A549 (cell line): Measurements from ENCODE around the gene LHX5. TPM values are rescaled to one million over a fixed set of nuclear protein-coding genes. Genes with fewer than 3 reads are reported as not detected.

Experiments used
- ATAC-seq, 2 experiments: fragments of 200-7000 bp in 1 of 2; fragments of >200 bp in 1 of 2; cut with Nextera tagmentation in 1 of 2; cut with Tn5 transposase in 1 of 2; 3 replicates each; pipeline versions ENCODE4 v1.8.0 to v1.9.1; 2018 to 2020; ENCODE audit warnings: mild to moderate bottlenecking in 1 of 2, moderate library complexity in 1 of 2
- CTCF ChIA-PET: fragments of 300-600 bp; sonication (Branson Sonifier 250); formaldehyde crosslinking; extraction: SDS; loops from one replicate; lab custom pipeline; 2021; ENCODE audit warnings: antibody characterized with exemption, inconsistent platforms; lab: Yijun Ruan, JAX
- POLR2A ChIA-PET: fragments of 350-600 bp; formaldehyde crosslinking; extraction: SDS; loops from one replicate; lab custom pipeline; 2021; ENCODE audit warnings: antibody characterized with exemption, inconsistent platforms; lab: Yijun Ruan, JAX
- DNase-seq, 2 experiments: peaks; one replicate each; pipeline versions ENCODE4 v3.0.0 to v3.0.0-alpha.2; 2011 to 2016; ENCODE audit warnings: low read depth in 1 of 2, low spot score in 1 of 2
- FAIRE-seq: peaks from 2 replicates; lab custom pipeline; 2011; peaks lifted over from hg19 to GRCh38; lab: Jason Lieb, UNC
- H3K27ac ChIP-seq, 2 experiments: fragments of >200 bp; sonication (Bioruptor Twin); formaldehyde crosslinking; 3 replicates each; pipeline ENCODE4 v1.5.1; 2016 to 2017
- H3K4me1 ChIP-seq: fragments of >200 bp; sonication (Bioruptor Twin); formaldehyde crosslinking; 3 replicates; pipeline ENCODE4 v1.6.1; 2016
- H3K4me2 ChIP-seq: fragments of >200 bp; sonication (Bioruptor Twin); formaldehyde crosslinking; 3 replicates; pipeline ENCODE4 v1.6.1; 2016
- H3K4me3 ChIP-seq: fragments of >200 bp; sonication (Bioruptor Twin); formaldehyde crosslinking; 3 replicates; pipeline ENCODE4 v1.5.1; 2016
- H3K9me3 ChIP-seq: fragments of >200 bp; sonication (Bioruptor Twin); formaldehyde crosslinking; 3 replicates; pipeline ENCODE4 v1.6.1; 2016
- BHLHE40 ChIP-seq: IDR thresholded peaks from 2 replicates; pipeline ENCODE4 v1.6.1; 2012; ENCODE audit warnings: low read depth, low read length, inconsistent platforms
- EHF ChIP-seq: fragments of 250-450 bp; sonication (Bioruptor Pico); IDR thresholded peaks from 2 replicates; pipeline ENCODE4 v1.5.0; 2020; ENCODE audit warnings: mild to moderate bottlenecking
- EP300 ChIP-seq, 2 experiments: fragments of >200 bp; sonication (Bioruptor Twin); formaldehyde crosslinking; IDR thresholded peaks; 2 replicates in 1 of 2; 3 replicates in 1 of 2; pipeline ENCODE4 v1.6.1; 2016 to 2017
- ESRRA ChIP-seq: fragments of 150-350 bp; IDR thresholded peaks from 2 replicates; pipeline ENCODE4 v1.6.1; 2014; ENCODE audit warnings: mild to moderate bottlenecking, low read length, borderline replicate concordance
- FOSL2 ChIP-seq, 2 experiments: fragments of 450-650 bp in 1 of 2; fragments of >200 bp in 1 of 2; sonication (Bioruptor Twin) in 1 of 2; formaldehyde crosslinking; IDR thresholded peaks; 2 replicates each; pipeline versions ENCODE4 v1.5.0 to v1.6.1; 2016 to 2020; ENCODE audit warnings: mild to moderate bottlenecking in 1 of 2, moderate library complexity in 1 of 2
- GATA3 ChIP-seq: IDR thresholded peaks from 2 replicates; pipeline ENCODE4 v1.6.1; 2012; ENCODE audit warnings: borderline replicate concordance
- JUNB ChIP-seq: fragments of >200 bp; sonication (Bioruptor Twin); formaldehyde crosslinking; IDR thresholded peaks from 2 replicates; pipeline ENCODE4 v1.6.1; 2016
- MAZ ChIP-seq: fragments of 150-350 bp; IDR thresholded peaks from 2 replicates; pipeline ENCODE4 v1.6.1; 2014; ENCODE audit warnings: antibody characterized with exemption, low read depth, low read length, borderline replicate concordance
- NPAS2 ChIP-seq: fragments of 250-450 bp; sonication (Bioruptor Pico); IDR thresholded peaks from 2 replicates; pipeline ENCODE4 v1.8.0; 2022; ENCODE audit warnings: mild to moderate bottlenecking, moderate library complexity, borderline replicate concordance
- NR3C1 ChIP-seq: fragments of >200 bp; sonication (Bioruptor Twin); formaldehyde crosslinking; IDR thresholded peaks from 3 replicates; pipeline ENCODE4 v1.6.1; 2017
- POLR2A ChIP-seq: IDR thresholded peaks from 2 replicates; pipeline ENCODE4 v1.6.1; 2012; ENCODE audit warnings: mild to moderate bottlenecking, low read length
- POLR2AphosphoS2 ChIP-seq: conservative IDR thresholded peaks from 2 replicates; pipeline ENCODE4 v1.6.1; 2012; ENCODE audit warnings: low read length, improper control_type of control experiment, inconsistent platforms
- SMC3 ChIP-seq: fragments of >200 bp; sonication (Bioruptor Twin); formaldehyde crosslinking; IDR thresholded peaks from 3 replicates; pipeline ENCODE4 v1.6.1; 2018; ENCODE audit warnings: inconsistent platforms
- TFCP2L1 ChIP-seq: fragments of 250-450 bp; sonication (Bioruptor Pico); IDR thresholded peaks from 2 replicates; pipeline ENCODE4 v1.5.0; 2021; ENCODE audit warnings: mild to moderate bottlenecking
- ZC3H11A ChIP-seq: fragments of 450-650 bp; IDR thresholded peaks from 2 replicates; pipeline ENCODE4 v1.6.1; 2014; ENCODE audit warnings: antibody characterized with exemption, mild to moderate bottlenecking
- ZFP36 ChIP-seq: fragments of 450-650 bp; IDR thresholded peaks from 2 replicates; pipeline ENCODE4 v1.6.1; 2014; ENCODE audit warnings: borderline replicate concordance; ENCODE audit not compliant: partially characterized antibody
- ZSCAN20 ChIP-seq: fragments of 250-450 bp; sonication (Bioruptor Pico); IDR thresholded peaks from 2 replicates; pipeline ENCODE4 v1.8.0; 2022; ENCODE audit warnings: mild to moderate bottlenecking, moderate library complexity
- WGBS: methylation state at CpG from one replicate; pipeline ENCODE4 v1.1.6; 2017; ENCODE audit errors: missing lambda C conversion rate; 5-methylcytosine and 5-hydroxymethylcytosine counted together
- polyA plus RNA-seq, 4 experiments: library from polyadenylated mRNA; depleted of rRNA in 3 of 4; stranded (reverse); fragments of >200 nt; fragmentation: RNase III in 1 of 4; extraction: RNeasy Plus Mini Kit Qiagen cat#74134 plus additional on column Dnase treatment in 1 of 4; gene quantifications; 2 replicates in 3 of 4; 3 replicates in 1 of 4; pipeline ENCODE4 v1.2.3, GENCODE V29; 2011 to 2017
- TF ChIP-seq, protein P1 (sequence below): IDR thresholded peaks from 2 replicates; pipeline ENCODE4 v1.6.1; 2012

LHX5 gene
- polyA plus RNA-seq, 2 of the 4 experiments (the other 2 are of a cell fraction), result not detected

DNA sequence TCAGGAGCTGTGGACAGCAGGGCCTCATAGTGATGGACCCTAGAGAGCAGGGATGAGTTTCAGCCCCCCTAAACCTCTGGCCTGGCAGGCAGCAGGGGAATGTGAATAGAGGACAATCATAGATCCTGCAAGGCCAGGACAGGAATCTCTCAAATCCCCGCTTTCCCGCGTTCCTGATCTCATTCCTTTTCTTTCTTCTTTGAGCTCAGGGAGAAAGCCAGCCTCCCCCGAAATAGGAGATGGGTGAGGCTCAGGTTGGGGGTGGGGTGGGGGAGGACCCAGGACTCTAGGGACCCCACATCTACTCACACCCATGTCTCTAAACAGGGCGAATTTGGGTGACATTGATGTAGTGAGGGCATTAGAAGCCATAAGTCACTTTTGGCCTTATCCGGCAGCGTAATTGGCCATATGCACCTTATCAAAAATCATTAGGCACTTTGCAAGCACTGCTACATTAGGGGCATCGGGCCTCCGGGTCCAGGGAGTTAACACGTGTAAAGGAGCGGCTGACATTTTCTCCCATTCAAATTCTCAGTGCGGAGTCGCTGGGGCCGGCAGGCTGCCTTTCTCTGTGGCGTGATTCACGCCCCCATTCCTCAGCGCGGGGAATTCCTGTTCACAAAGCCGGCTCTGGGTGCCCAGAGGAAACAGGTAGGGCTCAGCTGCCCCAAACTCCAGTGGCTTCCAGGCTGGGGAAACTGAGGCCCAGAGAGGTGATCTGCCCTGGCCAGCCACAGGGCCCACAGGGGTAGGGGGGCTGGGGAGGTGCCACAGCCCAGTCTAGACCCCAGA is 1.5 kb downstream of the LHX5 start:
- Histone ChIP-seq H3K4me3 (no peak overlapping the region), H3K4me2 (no peak overlapping the region), H3K9me3 (no peaks in the 10 kb centered on the region), H3K4me1 (peaks cover 11% of the 10 kb centered on the region), H3K27ac (no peak overlapping the region)
- no peak for DNase-seq
- TF ChIP-seq MAZ, result no peak
- no peak for TF ChIP-seq ESRRA
- no peak for TF ChIP-seq POLR2A
- no peak for TF ChIP-seq SMC3
- TF ChIP-seq TFCP2L1, result no peak
- no peak for TF ChIP-seq FOSL2 (IDR thresholded peaks at IDR 0.05)
- TF ChIP-seq FOSL2 (CRISPR knock-in tag; IDR thresholded peaks at IDR 0.05), result no peak
- TF ChIP-seq ZC3H11A, result no peak
- no peak for TF ChIP-seq BHLHE40
- POLR2A ChIA-PET, result no interaction called here
- no peak for ATAC-seq
- no peak for FAIRE-seq
- CTCF ChIA-PET, result interaction anchor here (0.6 to 2.4 kb wide), 5 partner anchors 8 to 442 kb away, joined by 3 to 8 read pairs (median 4); no protein-coding TSS in a partner anchor
- WGBS, result 8% methylated on average over 19 of the region's 19 CpGs

DNA sequence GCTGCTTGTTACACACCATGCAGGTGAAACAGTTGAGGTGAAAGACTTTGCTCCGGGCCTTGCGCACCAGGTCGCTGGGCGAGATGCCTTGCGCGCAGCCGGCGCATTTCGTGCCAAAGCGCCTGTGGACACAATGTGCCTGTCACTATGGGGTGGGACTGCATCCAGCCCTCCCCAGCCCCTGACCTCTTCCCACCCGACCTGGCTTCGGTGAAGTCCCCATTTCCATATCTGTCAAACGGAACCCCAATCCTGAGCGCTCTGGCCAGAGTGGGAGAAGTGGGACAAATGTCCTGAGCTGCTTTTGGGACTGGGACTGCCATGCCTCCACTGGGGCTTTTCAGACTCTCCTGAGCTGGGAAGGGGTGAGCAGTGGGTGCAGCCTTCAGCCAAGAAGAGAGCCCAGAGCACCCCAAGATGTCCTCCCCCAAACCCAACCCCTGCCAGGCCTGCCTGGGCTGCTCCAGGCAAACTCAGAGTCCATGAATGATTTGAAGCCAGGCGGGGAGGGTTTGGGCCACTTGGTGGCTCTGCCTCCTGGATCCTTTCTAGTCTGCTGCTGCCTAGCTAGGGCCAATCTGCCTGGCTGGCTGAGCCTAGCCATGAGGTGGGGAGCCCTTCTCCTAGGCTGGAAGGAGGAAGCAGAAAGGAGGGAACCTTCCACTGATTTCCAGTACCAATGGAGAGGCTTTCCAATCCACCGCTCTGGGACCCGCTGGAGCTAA is 2.3 kb downstream of the LHX5 start:
- POLR2A ChIA-PET, result no interaction called here
- peaks cover 19% of the 10 kb centered on the region for H3K4me1 ChIP-seq
- ATAC-seq (no peak), DNase-seq (no peak), FAIRE-seq (no peak)
- H3K4me3 ChIP-seq, result no peak overlapping the region
- no peaks in the 10 kb centered on the region for H3K9me3 ChIP-seq
- H3K27ac ChIP-seq, result no peak overlapping the region
- H3K4me2 ChIP-seq, result no peak overlapping the region
- TF ChIP-seq POLR2AphosphoS2, result no peak
- no peak for TF ChIP-seq ZFP36
- TF ChIP-seq SMC3, result no peak
- CTCF ChIA-PET, result interaction anchor here (0.6 to 2.4 kb wide), 4 partner anchors 9 to 443 kb away, joined by 3 to 8 read pairs (median 4); no protein-coding TSS in a partner anchor
- WGBS, result 36% methylated on average over 15 of the region's 17 CpGs

DNA sequence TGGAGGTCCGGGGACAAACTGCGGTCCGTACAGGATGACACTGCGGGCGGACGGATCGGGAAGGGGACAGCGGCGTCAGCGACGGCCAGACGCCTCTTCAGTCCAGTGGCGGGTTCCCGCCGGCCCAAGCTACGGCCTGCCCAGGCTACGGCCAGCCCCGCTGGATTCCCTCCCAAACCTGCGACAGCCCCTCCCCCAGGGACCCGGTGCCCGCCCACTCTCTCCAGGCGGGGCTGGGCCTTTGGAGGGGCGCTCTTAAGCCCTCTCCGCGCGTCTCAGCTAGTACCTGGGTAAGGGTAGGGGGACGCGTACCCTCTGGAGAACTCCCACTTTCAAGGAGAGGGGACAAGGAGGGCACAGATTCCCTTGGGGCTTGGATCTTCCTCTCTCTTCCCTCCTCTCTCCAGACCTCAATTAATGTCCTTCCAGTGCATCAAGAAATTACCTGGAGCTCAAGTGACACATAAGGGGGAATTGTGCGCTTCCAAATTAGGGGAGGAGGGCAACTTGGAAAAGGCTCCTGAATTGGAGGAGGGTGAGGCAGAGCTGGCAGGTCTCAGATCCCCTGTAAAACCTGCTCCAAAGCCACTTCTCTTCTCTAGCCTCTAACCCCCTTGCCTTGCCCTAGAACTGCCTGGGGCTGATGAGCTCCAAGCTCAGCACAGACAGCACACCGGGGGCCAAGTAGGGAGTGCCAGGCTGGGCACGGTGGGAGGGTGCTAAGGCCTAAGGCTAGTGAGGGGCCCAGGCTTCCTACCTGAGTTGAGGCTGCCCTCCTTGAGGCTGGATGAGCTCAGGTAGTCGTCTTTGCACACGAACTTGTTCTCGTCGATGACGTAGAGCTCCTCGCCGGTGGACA is 3.1 kb downstream of the LHX5 start:
- DNase-seq (no peak), FAIRE-seq (no peak), ATAC-seq (peak in 1 of 2 experiments; percentile 9; a peak in 1 of 6 replicates)
- ChIA-PET CTCF (interaction anchor here (1.3 to 2.4 kb wide), 4 partner anchors 8 to 444 kb away, joined by 3 to 8 read pairs (median 5); no protein-coding TSS in a partner anchor), POLR2A (no interaction called here)
- Histone ChIP-seq H3K4me1 (peaks cover 21% of the 10 kb centered on the region), H3K27ac (no peak overlapping the region), H3K9me3 (no peaks in the 10 kb centered on the region), H3K4me2 (peak overlapping the region; percentile 29; the same call in 2 of the 3 replicates), H3K4me3 (no peak overlapping the region)
- 10% methylated on average over 20 of the region's 38 CpGs for WGBS
- TF ChIP-seq, protein P1, sequence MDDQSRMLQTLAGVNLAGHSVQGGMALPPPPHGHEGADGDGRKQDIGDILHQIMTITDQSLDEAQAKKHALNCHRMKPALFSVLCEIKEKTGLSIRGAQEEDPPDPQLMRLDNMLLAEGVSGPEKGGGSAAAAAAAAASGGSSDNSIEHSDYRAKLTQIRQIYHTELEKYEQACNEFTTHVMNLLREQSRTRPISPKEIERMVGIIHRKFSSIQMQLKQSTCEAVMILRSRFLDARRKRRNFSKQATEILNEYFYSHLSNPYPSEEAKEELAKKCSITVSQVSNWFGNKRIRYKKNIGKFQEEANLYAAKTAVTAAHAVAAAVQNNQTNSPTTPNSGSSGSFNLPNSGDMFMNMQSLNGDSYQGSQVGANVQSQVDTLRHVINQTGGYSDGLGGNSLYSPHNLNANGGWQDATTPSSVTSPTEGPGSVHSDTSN, result no peak
- TF ChIP-seq EHF (CRISPR knock-in tag), result no peak
- no peak for TF ChIP-seq EP300 (IDR thresholded peaks at IDR 0.05)
- TF ChIP-seq GATA3, result no peak
- no peak for TF ChIP-seq JUNB
- no peak for TF ChIP-seq ZSCAN20 (CRISPR knock-in tag)
- TF ChIP-seq NR3C1, result no peak
- no peak for TF ChIP-seq NPAS2 (CRISPR knock-in tag)
